C4-2B (cell line): ENCODE data around the gene MGMT.

Experiments
- CTCF ChIP-seq: fragments of 450-650 bp; conservative IDR thresholded peaks from 2 replicates; pipeline ENCODE4 v1.5.1; 2017; ENCODE audit warnings: mild to moderate bottlenecking
- ZFX ChIP-seq: fragments of 450-650 bp; IDR thresholded peaks from 2 replicates; pipeline ENCODE4 v1.6.1; 2017

GRCh38 chr10:129741978-129742741, 275.1 kb downstream of the MGMT start:
- no peak for TF ChIP-seq CTCF
- no peak for TF ChIP-seq ZFX
